ENCODE data around the gene IL1RAPL1.

IL1RAPL1 gene

GRCh38 chrX:29488919-29489318 lies 901.7 kb downstream of the IL1RAPL1 start:
- in situ Hi-C loops (cut with MboI; ENCODE audit: low sequenced_read_pairs): no loop called here

GRCh38 chrX:29490606-29491005 lies 903.4 kb downstream of the IL1RAPL1 start:
- in situ Hi-C loops (cut with MboI; ENCODE audit: low sequenced_read_pairs): no loop called here

GRCh38 chrX:29491659-29492058 lies 904.4 kb downstream of the IL1RAPL1 start:
- in situ Hi-C loops (cut with MboI; ENCODE audit: low sequenced_read_pairs): no loop called here

- in situ Hi-C loops (cut with MboI; ENCODE audit: low sequenced_read_pairs): no loop called here
Measured at GRCh38 chrX:29496636-29497180, 909.5 kb downstream of the IL1RAPL1 start.

- in situ Hi-C loops (cut with MboI; ENCODE audit: low sequenced_read_pairs): no loop called here
Measured at GRCh38 chrX:29506729-29507128, 919.5 kb downstream of the IL1RAPL1 start.

- in situ Hi-C loops (cut with MboI; ENCODE audit: low sequenced_read_pairs): no loop called here
Measured at GRCh38 chrX:29518100-29518499, 930.9 kb downstream of the IL1RAPL1 start.

GRCh38 chrX:29528281-29528680 lies 941.0 kb downstream of the IL1RAPL1 start:
- in situ Hi-C loops (cut with MboI; ENCODE audit: low sequenced_read_pairs): no loop called here

- in situ Hi-C loops (cut with MboI; ENCODE audit: low sequenced_read_pairs): no loop called here
Measured at GRCh38 chrX:29530501-29530900, 943.3 kb downstream of the IL1RAPL1 start.

GRCh38 chrX:29531336-29531735 lies 944.1 kb downstream of the IL1RAPL1 start:
- in situ Hi-C loops (cut with MboI; ENCODE audit: low sequenced_read_pairs): no loop called here

GRCh38 chrX:29535212-29536162 lies 948.2 kb downstream of the IL1RAPL1 start:
- in situ Hi-C loops (cut with MboI; ENCODE audit: low sequenced_read_pairs): no loop called here

- in situ Hi-C loops (cut with MboI; ENCODE audit: low sequenced_read_pairs): no loop called here
Measured at GRCh38 chrX:29541038-29541437, 953.8 kb downstream of the IL1RAPL1 start.

- in situ Hi-C loops (cut with MboI; ENCODE audit: low sequenced_read_pairs): no loop called here
Measured at GRCh38 chrX:29542152-29542551, 954.9 kb downstream of the IL1RAPL1 start.

- in situ Hi-C loops (cut with MboI; ENCODE audit: low sequenced_read_pairs): no loop called here
Measured at GRCh38 chrX:29545878-29546277, 958.6 kb downstream of the IL1RAPL1 start.

GRCh38 chrX:29547877-29548276 lies 960.6 kb downstream of the IL1RAPL1 start:
- in situ Hi-C loops (cut with MboI; ENCODE audit: low sequenced_read_pairs): no loop called here

- in situ Hi-C loops (cut with MboI; ENCODE audit: low sequenced_read_pairs): no loop called here
Measured at GRCh38 chrX:29553542-29553941, 966.3 kb downstream of the IL1RAPL1 start.

- in situ Hi-C loops (cut with MboI; ENCODE audit: low sequenced_read_pairs): no loop called here
Measured at GRCh38 chrX:29555465-29556091, 968.3 kb downstream of the IL1RAPL1 start.

- in situ Hi-C loops (cut with MboI; ENCODE audit: low sequenced_read_pairs): no loop called here
Measured at GRCh38 chrX:29560065-29560464, 972.8 kb downstream of the IL1RAPL1 start.

GRCh38 chrX:29561417-29561816 lies 974.2 kb downstream of the IL1RAPL1 start:
- in situ Hi-C loops (cut with MboI; ENCODE audit: low sequenced_read_pairs): no loop called here

GRCh38 chrX:29580560-29580959 lies 993.3 kb downstream of the IL1RAPL1 start:
- in situ Hi-C loops (cut with MboI; ENCODE audit: low sequenced_read_pairs): no loop called here

GRCh38 chrX:29581223-29581622 lies 994.0 kb downstream of the IL1RAPL1 start:
- in situ Hi-C loops (cut with MboI; ENCODE audit: low sequenced_read_pairs): no loop called here

- in situ Hi-C loops (cut with MboI; ENCODE audit: low sequenced_read_pairs): no loop called here
Measured at GRCh38 chrX:29587107-29587506, 999.9 kb downstream of the IL1RAPL1 start.

GRCh38 chrX:29590921-29591320 lies 1003.7 kb downstream of the IL1RAPL1 start:
- in situ Hi-C loops (cut with MboI; ENCODE audit: low sequenced_read_pairs): no loop called here

Measured in HL-60/S4 treated with retinoic acid at 250 ng/mL for 4 days and 3 days (cell line).